Colonic mucosa (tissue), 4 donors: ENCODE measurements around the gene ZFAND3. TPM values are rescaled to one million over a fixed set of nuclear protein-coding genes. Genes with fewer than 3 reads are reported as not detected.
"Not testable (repeated sequence)": the region's sequence is repeated elsewhere in the genome, so short reads cannot be mapped to it uniquely, and the experiment has no call there.

Source experiments
- DNase-seq: peaks from one replicate; pipeline ENCODE4 v3.0.0-alpha.2; 2020
- H3K27ac ChIP-seq: fragments of 200-600 bp; one replicate; pipeline ENCODE4 v1.8.0; 2021
- H3K27me3 ChIP-seq: fragments of 200-600 bp; one replicate; pipeline ENCODE4 v1.8.0; 2021
- H3K36me3 ChIP-seq: fragments of 200-600 bp; one replicate; pipeline ENCODE4 v1.8.0; 2021
- H3K4me1 ChIP-seq: fragments of 200-600 bp; one replicate; pipeline ENCODE4 v1.8.0; 2021; ENCODE audit warnings: mild to moderate bottlenecking
- H3K4me3 ChIP-seq: fragments of 200-600 bp; one replicate; pipeline ENCODE4 v1.8.0; 2021
- H3K9ac ChIP-seq, 2 donors: one replicate each; pipeline ENCODE4 v1.7.0; 2013; ENCODE audit warnings: control low read depth in 2 of 2, low read depth in 2 of 2, low read length in 2 of 2
- H3K9me3 ChIP-seq: fragments of 200-600 bp; one replicate; pipeline ENCODE4 v1.8.0; 2021
- intact Hi-C: fragments of 100-400 bp; cut with DNase I; formaldehyde crosslinking; loops from one replicate; pipeline ENCODE4 v1.14.1; 2022
- total RNA-seq, 2 donors: library from RNA; stranded (reverse); fragmentation: NEBNext Ultra II Directional in 1 of 2; extraction: Animal tissue kit (Norgen Biotek cat#: 25700) in 1 of 2; gene quantifications; one replicate each; pipeline ENCODE4 v1.2.1, GENCODE V29; 2021
- TF ChIP-seq, protein P1 (sequence below): fragments of 200-600 bp; IDR thresholded peaks from one replicate; pipeline ENCODE4 v1.8.0; 2022; ENCODE audit warnings: antibody characterized with exemption, mild to moderate bottlenecking
- donor health status: healthy.
- donor health status: DM: no; HTN: no; CAD: no.
- donor health status: DM: no; HTN: no; CAD: no.

ZFAND3 gene
- total RNA-seq, 2 donors from 2014 or later, result 42.0 to 96.8 TPM

DNA sequence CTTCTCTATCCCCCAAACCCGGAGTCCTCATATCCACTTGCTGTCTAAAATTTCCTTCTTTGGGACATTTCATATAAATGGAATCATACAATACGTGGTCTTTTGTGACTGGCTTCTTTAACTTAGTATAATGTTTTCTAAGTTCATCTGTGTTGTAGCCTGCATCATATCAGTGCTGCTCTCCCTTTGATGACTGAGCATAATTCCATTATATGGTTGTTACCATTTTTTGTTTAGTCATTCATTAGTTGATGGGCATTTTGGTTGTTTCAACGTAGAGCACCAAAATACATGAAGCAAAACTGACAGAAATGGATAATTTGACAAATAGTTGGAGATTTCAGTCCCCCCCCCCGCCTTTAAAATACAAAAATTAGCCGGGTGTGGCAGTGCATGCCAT is 71.5 kb downstream of the ZFAND3 start:
- Histone ChIP-seq H3K27me3 (no peaks in the 10 kb centered on the region), H3K36me3 (no peaks in the 10 kb centered on the region), H3K4me1 (no peaks in the 10 kb centered on the region), H3K4me3 (no peak overlapping the region), H3K27ac (no peak overlapping the region), H3K9me3 (no peaks in the 10 kb centered on the region), H3K9ac (no peak overlapping the region)
- no peak for DNase-seq
- intact Hi-C loops, result no loop called here
- TF ChIP-seq, protein P1, sequence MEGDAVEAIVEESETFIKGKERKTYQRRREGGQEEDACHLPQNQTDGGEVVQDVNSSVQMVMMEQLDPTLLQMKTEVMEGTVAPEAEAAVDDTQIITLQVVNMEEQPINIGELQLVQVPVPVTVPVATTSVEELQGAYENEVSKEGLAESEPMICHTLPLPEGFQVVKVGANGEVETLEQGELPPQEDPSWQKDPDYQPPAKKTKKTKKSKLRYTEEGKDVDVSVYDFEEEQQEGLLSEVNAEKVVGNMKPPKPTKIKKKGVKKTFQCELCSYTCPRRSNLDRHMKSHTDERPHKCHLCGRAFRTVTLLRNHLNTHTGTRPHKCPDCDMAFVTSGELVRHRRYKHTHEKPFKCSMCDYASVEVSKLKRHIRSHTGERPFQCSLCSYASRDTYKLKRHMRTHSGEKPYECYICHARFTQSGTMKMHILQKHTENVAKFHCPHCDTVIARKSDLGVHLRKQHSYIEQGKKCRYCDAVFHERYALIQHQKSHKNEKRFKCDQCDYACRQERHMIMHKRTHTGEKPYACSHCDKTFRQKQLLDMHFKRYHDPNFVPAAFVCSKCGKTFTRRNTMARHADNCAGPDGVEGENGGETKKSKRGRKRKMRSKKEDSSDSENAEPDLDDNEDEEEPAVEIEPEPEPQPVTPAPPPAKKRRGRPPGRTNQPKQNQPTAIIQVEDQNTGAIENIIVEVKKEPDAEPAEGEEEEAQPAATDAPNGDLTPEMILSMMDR, result no peak

DNA sequence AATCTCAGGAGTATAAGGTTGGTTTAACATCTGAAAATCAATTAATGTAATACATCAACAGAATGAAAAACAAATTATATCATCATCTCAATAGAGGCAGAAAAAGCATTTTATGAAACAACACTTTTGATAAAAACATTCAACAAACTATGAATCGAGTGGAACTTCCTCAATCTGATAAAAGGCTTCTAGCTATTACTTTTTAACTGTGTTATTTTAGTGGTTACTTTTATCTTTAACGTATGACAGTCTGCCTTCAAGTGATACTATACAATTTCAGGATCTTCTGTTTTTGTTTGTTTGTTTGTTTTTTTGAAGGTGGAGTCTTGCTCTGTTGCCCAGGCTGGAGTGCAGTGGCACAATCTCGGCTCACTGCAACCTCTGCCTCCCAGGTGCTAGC is 73.7 kb downstream of the ZFAND3 start:
- no peaks in the 10 kb centered on the region for H3K36me3 ChIP-seq
- intact Hi-C loops, result no loop called here
- no peak overlapping the region for H3K4me3 ChIP-seq
- H3K9ac ChIP-seq, result no peak overlapping the region
- no peak for DNase-seq
- H3K4me1 ChIP-seq, result no peaks in the 10 kb centered on the region
- no peaks in the 10 kb centered on the region for H3K9me3 ChIP-seq
- TF ChIP-seq, protein P1, result no peak
- H3K27me3 ChIP-seq, result no peaks in the 10 kb centered on the region
- H3K27ac ChIP-seq, result no peak overlapping the region

DNA sequence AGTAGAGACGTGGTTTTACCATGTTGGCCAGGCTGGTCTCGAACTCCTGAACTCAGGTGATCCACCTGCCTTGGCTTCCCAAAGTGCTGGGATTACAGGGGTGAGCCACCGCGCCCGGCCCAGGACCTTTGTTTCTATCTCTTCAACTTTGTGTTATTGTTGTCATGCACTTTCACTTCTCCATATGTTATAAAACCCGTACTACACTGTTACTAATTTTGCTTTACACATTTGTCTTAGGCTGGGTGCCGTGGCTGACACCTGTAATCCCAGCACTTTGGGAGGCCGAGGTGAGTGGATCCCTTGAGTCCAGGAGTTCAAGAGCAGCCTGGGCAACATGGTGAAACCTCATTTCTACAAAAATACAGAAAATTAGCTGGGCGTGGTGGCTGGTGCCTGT is 74.2 kb downstream of the ZFAND3 start:
- intact Hi-C loops, H3K9ac ChIP-seq, DNase-seq, H3K27ac ChIP-seq, H3K9me3 ChIP-seq, H3K4me3 ChIP-seq, H3K36me3 ChIP-seq, H3K4me1 ChIP-seq, H3K27me3 ChIP-seq: not testable (repeated sequence)

DNA sequence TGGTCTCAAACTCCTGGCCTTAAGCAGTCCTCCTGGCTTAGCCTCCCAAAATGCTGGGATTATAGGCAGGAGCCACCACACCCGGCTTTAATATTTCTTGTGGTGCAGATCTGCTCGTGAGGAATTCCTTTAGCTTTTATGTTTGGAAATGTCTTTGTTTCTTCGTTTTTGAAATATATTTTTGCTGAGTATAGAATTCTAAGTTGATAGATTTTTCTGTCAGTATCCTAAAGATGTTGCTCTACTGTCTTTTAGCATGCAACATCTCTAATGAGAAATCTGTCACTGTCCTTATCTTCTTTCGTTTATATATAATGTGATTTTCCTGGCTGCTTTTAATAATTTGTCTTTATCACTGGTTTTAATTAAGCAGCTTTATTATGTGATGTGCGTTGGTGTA is 75.1 kb downstream of the ZFAND3 start:
- Histone ChIP-seq H3K27me3 (no peaks in the 10 kb centered on the region), H3K4me1 (no peaks in the 10 kb centered on the region), H3K9ac (no peak overlapping the region), H3K4me3 (no peak overlapping the region), H3K9me3 (no peaks in the 10 kb centered on the region), H3K27ac (no peak overlapping the region), H3K36me3 (no peaks in the 10 kb centered on the region)
- TF ChIP-seq, protein P1, result no peak
- intact Hi-C loops, result no loop called here
- DNase-seq, result no peak

DNA sequence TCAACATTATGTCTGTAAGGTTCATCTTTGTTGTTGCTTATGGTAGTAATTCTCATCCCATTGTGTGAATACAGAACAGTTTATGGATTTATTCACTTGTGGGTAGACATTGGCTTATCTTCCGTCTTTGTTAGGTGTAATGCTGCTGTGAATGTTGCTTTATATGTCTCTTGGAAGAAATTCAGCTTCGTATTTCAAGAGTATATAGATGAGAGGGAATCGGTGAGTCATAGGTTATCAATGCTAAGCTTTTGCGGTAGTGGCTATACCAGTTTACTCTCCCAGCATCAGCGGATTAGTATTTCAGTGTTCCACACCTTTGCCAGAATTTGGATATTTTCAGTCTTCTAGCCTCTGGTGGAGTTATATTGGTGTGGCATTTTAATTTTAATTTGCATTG is 77.8 kb downstream of the ZFAND3 start:
- H3K4me3 ChIP-seq, result no peak overlapping the region
- no peak for DNase-seq
- TF ChIP-seq, protein P1, result no peak
- no peak overlapping the region for H3K9ac ChIP-seq
- intact Hi-C loops, result no loop called here
- no peak overlapping the region for H3K27ac ChIP-seq
- no peaks in the 10 kb centered on the region for H3K4me1 ChIP-seq
- H3K27me3 ChIP-seq, result no peaks in the 10 kb centered on the region
- H3K36me3 ChIP-seq, result no peaks in the 10 kb centered on the region
- H3K9me3 ChIP-seq, result no peaks in the 10 kb centered on the region

DNA sequence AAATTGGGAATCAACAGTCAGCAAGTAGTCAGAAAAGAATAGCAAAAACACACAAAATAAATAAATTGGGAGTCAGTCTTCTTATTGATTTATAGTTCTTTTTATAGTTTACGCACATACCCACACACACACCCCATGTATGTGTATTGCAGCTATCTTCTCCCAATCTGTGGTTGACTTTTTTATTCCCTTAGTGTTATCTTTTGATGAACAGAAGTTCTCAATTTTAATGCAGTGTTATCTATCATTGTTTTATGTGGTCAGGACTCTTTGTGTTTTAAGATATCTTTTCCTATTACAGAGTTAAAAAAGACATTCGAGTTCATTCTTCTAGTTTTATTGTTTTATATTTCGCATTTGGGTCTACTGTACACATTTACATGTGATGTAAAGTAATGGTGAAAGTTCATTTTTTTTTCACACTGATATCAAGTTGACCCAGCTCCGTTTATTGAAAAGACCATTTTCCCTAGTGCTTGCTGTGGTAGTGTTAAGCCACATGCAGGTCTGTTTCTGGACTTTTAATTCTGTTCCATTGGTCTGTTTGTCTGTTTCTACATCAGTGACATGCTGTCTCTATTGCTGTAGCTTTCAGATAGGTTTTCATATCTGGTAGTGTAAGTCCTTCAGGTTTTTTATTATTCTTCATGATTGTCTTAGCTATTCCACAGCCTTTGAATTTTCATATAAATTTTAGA is 78.4 kb downstream of the ZFAND3 start:
- no peaks in the 10 kb centered on the region for H3K27me3 ChIP-seq

More for the DNA sequence above, 78.4 kb downstream of the ZFAND3 start:
- no peaks in the 10 kb centered on the region for H3K9me3 ChIP-seq
- H3K9ac ChIP-seq, result no peak overlapping the region
- H3K4me1 ChIP-seq, result no peaks in the 10 kb centered on the region
- no peak overlapping the region for H3K4me3 ChIP-seq
- TF ChIP-seq, protein P1, result no peak
- no peaks in the 10 kb centered on the region for H3K36me3 ChIP-seq
- intact Hi-C loops, result no loop called here
- H3K27ac ChIP-seq, result no peak overlapping the region
- DNase-seq, result no peak
